WTC11 (cell line): ENCODE data around the gene SH2D3C.

Experiments used
- JUN ChIP-seq: sonication (generic); formaldehyde crosslinking; IDR thresholded peaks from 2 replicates; pipeline ENCODE4 v1.8.0; 2023; ENCODE audit warnings: mild to moderate bottlenecking, missing genetic modification reagents
- SP1 ChIP-seq: sonication (generic); formaldehyde crosslinking; conservative IDR thresholded peaks from 2 replicates; pipeline ENCODE4 v1.8.1; 2022; ENCODE audit warnings: missing genetic modification reagents
- TEAD4 ChIP-seq: sonication (generic); formaldehyde crosslinking; IDR thresholded peaks from 2 replicates; pipeline ENCODE4 v1.8.0; 2022; ENCODE audit warnings: mild to moderate bottlenecking, missing genetic modification reagents
- TF ChIP-seq, protein P1 (sequence below): sonication (generic); formaldehyde crosslinking; IDR thresholded peaks from 2 replicates; pipeline ENCODE4 v1.8.0; 2023; ENCODE audit warnings: missing genetic modification reagents

DNA sequence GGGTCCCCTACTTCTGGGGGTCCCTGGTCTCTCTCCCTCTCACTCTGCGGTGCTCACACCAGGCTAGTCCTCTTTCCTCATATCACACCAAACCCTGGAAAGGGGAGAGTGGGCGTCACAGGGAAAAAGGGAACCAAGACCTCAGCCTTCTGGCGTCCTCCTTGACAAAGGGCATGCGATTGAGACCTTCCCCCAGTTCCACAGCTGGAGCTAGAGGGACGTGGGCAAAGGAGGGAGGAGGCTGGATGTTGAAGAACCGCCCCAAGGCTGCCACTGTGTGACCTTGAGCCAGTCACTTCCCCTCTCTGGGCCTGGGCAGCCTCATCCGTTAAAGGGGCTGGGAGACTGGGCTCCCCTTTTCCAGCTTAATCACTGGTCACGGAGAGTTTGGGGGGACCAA lies 24.8 kb downstream of the SH2D3C start:
- TF ChIP-seq TEAD4 (no peak), JUN (CRISPR knock-in tag) (no peak), SP1 (CRISPR knock-in tag) (no peak)
- TF ChIP-seq, protein P1, sequence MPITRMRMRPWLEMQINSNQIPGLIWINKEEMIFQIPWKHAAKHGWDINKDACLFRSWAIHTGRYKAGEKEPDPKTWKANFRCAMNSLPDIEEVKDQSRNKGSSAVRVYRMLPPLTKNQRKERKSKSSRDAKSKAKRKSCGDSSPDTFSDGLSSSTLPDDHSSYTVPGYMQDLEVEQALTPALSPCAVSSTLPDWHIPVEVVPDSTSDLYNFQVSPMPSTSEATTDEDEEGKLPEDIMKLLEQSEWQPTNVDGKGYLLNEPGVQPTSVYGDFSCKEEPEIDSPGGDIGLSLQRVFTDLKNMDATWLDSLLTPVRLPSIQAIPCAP: no peak
